Occipital lobe (tissue), 2 donors: ENCODE data around the gene SLC17A9. TPM values are rescaled to one million over a fixed set of nuclear protein-coding genes. Genes with fewer than 3 reads are reported as not detected.
"Not testable (repeated sequence)": the region's sequence is repeated elsewhere in the genome, so short reads cannot be mapped to it uniquely, and the experiment has no call there.

Experiments
- DNase-seq: peaks from one replicate; lab custom pipeline; 2025; lab: John Stamatoyannopoulos, UW
- total RNA-seq: library from RNA; depleted of rRNA; stranded (reverse); fragments of >200 nt; gene quantifications from one replicate; pipeline ENCODE4 v1.2.3, GENCODE V29; 2014

The SLC17A9 gene
- total RNA-seq, 1 donor from 2014 or later, result 0.16 TPM

- no peak for DNase-seq
These were observed 3.2 kb downstream of the SLC17A9 start for GRCh38 chr20:62955519-62956386.

GRCh38 chr20:62956387-62957135 is 4.1 kb downstream of the SLC17A9 start:
- no peak for DNase-seq

GRCh38 chr20:62957136-62958117 is 4.9 kb downstream of the SLC17A9 start:
- no peak for DNase-seq

- no peak for DNase-seq
These were observed 6.0 kb downstream of the SLC17A9 start for GRCh38 chr20:62958388-62959100.

DNA sequence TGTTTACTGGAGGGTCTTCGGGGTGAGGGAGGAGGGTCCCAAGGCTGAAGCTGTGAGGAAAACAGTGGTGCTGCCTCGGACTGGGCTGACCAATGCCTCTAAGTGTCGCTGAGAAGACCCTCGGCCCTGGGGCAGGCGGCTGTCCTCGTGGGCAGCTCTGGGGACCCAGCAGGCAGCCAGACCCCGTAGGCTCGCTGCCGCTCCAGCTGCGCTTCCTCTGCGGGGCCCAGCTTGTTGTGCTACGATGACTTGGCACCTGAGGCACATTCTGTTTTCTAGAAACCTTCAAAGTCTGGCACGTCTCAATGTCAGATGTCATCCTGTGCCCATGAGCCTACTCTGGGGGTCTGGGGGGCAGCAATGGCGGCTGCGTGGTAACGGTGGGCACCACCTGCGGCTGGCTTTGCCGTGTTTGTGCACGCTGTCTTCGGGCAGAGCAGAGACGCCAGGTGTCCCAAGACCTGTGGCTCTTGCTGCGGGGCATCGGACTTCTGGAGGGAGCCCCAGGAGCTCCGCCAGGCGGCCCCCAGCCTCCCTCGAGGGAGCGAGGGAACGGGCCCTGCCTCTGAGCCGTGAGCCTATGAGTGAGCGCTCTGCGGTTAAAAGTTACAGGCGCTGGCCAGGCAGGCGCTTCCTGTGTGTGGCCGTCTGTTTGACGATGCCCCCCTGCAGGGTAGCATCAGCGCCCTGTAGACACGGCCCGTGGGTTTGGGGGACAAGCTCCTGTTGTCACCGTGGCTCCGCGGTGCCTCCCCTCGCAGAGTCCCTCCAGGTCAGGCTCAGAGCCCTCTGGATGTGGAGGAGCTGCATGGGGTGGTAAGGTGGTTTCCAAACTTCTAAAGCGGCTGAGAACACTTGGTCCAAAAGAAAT is 6.8 kb downstream of the SLC17A9 start:
- no peak for DNase-seq

DNA sequence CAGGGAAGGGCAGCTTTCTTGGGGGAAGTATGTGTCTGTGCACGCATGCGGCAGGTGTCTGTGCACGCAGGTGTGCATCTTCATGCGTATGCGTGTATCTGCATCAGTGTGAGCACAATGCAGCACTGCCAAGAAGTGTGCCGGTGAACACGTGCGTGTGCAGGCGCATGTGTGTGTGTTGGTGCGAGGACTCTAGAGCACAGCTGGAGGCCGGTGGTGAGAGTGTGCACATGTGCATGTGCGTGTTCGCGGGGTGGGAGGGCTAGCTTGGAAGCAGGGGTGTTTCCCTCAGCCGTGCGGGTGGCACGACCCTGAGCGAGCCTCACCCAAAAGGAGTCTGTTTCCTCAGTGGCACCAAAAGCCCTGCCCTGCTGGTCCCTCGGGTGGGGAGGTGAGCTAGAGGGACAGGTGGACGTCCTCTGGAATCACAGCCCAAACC is 7.5 kb downstream of the SLC17A9 start:
- no peak for DNase-seq

- not testable (repeated sequence) for DNase-seq
These were observed 8.2 kb downstream of the SLC17A9 start for GRCh38 chr20:62960446-62961309.

- no peak for DNase-seq
These were observed 8.8 kb downstream of the SLC17A9 start for GRCh38 chr20:62961310-62961783.

DNA sequence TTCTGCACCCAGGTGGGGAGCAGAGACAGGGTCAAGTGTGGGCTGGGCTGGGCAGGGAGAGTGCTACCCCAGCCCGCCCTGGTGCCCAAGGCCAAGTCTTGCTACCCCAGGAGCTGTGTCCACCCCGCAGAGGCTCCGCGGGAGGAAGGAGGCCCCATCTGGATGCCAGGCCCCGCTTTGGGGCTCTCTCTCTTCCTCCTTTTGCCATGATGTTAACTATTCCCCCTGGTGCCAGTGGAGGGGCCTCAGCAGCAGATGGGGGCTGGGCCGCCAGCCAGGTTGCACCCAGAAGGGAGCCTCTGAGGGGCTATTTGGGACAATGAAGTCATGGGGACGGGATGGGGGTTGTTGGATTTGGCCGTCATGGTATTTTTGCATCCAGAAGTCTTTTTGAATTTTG is 9.3 kb downstream of the SLC17A9 start:
- no peak for DNase-seq

DNA sequence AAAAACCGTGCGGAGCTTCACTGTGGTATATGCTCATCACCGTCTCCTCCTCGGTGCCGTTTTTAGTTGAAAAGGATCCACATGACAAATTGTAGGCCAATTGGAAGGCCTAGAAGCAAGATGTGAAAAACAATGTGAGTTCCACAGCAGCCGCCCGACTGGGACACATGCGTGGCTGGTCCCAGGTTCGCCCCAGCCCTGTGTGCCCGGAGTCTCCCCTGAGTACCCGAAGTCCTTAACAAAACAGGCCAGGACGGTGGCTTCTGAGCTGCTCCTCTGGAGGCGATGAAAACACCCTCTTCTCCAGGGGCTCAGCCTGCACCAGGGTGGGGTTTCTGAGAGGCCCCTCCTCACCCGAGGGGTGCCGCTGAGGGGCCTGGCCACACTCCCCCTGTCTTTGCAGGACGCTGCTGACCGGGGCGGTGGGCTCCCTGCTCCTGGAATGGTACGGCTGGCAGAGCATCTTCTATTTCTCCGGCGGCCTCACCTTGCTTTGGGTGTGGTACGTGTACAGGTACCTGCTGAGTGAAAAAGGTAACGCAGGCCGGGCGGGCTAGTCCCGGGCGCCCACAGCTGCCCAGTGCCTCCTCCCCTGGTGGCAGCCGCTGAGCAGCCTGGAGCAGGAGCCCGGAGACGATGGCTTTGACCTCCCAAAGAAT is 9.8 kb downstream of the SLC17A9 start:
- DNase-seq, result no peak

DNA sequence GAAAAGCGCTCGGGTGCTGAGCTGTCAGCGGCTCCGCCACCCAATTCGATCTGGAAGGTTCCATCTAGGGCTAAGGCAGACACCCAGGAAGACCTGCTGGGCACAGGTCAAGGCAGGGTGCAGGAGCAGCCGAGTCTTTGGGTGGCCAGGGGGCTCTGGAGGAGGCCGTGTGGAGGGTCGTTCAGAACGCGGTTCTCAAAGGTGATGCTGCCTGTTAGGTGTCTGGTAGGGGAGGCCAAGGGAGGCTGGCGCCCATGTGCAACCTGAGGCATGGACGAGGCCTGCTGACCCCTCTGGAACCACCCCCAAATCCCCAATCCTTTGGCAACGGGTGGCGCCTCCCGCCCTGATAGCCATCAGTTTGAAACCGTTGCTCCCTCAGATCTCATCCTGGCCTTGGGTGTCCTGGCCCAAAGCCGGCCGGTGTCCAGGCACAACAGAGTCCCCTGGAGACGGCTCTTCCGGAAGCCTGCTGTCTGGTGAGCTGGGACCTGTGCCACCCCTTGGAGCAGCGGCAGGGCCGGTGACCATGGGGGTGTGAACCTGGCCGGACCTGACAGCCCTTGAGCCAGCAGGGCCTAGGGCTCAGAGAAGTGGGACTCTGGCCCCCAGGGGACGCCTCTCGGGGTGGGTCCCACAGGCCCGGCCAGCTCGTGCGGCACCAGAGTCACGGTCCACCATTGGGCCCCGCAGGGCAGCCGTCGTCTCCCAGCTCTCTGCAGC is 10.5 kb downstream of the SLC17A9 start:
- no peak for DNase-seq

DNA sequence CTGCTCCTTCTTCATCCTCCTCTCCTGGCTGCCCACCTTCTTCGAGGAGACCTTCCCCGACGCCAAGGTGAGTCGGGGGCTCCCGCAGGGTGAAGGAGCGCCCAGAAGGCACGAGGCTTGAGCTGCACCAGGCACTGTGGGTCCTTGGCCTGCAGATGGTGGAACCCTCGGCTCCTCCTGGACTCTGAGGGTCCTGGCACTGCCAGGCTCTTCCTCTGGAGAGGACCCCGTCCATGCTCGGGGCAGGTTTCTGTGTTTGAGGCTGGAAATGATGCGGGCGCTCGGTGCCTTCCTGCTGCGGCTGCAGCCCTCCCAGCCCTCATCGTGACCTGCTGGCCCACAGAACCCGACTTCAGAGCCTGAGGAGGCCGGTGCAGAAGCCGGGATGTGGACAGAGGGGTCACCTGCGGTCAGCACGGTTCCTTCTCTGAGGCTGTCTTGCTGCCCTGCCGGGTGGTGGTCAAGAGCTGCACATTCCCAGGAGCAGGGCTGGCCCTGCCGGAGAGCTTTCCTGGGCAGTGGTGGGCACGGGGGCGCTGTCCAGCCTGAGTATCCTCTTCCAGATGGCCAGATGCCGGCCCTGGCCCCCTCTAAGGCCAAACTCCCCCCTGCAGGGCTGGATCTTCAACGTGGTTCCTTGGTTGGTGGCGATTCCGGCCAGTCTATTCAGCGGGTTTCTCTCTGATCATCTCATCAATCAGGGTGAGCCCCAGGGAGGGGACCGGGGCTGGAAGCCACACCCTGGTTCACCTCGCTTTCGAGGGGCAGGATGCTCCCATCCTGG is 11.3 kb downstream of the SLC17A9 start:
- DNase-seq, result no peak

DNA sequence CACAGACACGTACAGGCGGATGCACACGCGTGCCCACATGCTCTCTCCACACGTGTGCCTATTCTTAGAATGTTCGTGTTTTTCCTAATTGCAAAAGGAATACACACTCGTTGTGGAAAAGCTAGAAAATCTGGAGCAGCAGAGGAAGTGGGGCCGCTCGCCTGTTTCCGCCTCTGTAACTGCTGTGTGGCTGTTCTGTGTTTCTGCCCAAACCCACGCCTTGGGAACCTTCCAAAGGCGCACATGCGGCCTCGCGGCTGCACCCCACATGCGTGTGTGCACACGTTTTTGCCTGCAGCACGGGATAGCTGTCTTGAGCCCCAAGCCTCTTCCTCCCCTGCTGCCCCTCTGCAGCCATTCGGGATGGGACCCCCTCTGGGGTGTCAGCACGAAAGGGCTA is 12.2 kb downstream of the SLC17A9 start:
- no peak for DNase-seq

GRCh38 chr20:62965363-62965771 is 12.9 kb downstream of the SLC17A9 start:
- DNase-seq, result no peak

DNA sequence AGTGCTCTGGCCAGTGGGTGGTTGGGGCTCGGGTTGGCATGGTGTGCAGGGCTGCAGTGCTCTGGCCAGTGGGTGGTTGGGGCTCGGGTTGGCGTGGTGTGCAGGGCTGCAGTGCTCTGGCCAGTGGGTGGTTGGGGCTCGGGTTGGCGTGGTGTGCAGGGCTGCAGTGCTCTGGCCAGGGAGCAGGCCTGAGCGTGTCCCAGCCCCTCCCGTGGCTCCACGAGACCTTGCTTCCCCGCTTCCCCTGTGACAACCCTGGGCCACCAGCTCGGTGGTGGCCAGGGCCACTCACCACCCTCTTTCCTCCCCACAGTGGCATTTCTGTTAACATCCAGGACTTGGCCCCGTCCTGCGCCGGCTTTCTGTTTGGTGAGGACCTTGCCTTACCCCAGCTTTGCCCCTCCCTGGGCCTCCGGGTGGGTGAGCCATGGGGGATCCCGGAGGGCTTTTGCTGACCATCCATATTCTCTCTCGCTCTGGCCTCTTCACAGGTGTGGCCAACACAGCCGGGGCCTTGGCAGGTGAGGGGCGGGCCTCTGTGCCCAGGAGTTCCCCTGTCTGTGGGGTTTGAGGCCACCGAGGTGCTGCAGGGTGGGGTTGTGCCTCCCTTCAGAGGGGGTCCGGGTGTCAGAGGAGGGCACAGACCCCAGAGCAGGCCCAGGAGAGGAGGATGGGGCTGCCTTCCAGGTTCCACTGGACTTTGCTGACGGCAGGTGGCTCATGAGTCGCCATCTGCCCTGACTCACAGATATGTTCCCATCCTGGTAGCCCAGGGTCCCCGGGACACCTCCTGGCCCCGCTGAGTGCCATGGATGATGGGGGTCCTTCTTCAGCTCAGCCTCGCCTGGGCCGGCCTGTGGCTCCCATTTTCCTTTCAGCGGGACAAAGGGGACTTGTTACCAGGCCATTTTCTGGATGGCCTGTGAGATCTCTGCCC is 14.0 kb downstream of the SLC17A9 start:
- DNase-seq, result no peak

- DNase-seq, result no peak
These were observed 14.6 kb downstream of the SLC17A9 start for GRCh38 chr20:62967149-62967501.
